Hematopoietic multipotent progenitor cell treated with erythropoietin and hydrocortisone succinate and interleukin-3 and kit ligand, for 6 days (in vitro differentiated cells): ENCODE results near the gene NUP85.
A peak's percentile ranks its signal among the peaks of the same experiment; 100 is the strongest.
"Not testable (repeated sequence)": the region's sequence is repeated elsewhere in the genome, so short reads cannot be mapped to it uniquely, and the experiment has no call there.

Experiments
- DNase-seq: peaks from one replicate; pipeline ENCODE4 v3.0.0-alpha.2; 2015

NUP85 gene, protein sequence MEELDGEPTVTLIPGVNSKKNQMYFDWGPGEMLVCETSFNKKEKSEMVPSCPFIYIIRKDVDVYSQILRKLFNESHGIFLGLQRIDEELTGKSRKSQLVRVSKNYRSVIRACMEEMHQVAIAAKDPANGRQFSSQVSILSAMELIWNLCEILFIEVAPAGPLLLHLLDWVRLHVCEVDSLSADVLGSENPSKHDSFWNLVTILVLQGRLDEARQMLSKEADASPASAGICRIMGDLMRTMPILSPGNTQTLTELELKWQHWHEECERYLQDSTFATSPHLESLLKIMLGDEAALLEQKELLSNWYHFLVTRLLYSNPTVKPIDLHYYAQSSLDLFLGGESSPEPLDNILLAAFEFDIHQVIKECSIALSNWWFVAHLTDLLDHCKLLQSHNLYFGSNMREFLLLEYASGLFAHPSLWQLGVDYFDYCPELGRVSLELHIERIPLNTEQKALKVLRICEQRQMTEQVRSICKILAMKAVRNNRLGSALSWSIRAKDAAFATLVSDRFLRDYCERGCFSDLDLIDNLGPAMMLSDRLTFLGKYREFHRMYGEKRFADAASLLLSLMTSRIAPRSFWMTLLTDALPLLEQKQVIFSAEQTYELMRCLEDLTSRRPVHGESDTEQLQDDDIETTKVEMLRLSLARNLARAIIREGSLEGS

DNA sequence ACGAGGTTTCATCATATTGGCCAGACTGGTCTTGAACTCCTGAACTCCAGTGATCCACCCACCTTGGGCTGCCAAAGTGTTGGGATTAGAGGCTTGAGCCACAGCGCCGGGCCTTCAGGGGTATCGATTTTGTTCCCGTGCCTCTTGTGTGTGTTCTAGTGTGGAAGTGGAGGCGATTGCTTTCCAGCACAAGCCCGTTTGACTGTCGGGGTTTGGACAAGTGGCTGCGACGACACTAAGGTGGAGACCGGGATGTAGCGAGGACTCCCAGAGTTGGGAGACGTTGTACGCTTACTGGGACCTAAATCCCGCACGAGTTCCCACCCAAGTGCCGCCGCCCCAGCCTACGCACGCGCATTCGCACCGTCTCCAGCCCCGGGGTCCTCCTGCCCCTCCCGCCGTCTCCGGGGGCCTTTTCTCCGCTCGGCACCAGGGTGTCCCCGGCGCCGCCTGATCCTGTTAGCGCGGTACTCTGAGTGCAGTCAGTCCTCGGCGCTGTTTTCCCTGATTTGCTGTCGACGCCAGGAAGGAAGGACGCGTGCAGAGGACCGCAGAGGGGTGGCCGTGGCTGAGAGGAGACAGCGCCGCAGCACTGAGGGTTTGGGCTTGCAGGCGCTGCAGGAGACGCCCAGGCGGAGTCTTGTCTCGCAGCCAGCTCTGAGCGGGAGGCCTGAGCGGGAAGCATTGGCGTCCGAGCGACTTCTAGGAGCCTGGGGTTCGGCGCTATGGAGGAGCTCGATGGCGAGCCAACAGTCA, at the start of gene NUP85:
TSS of gene NUP85 (plus strand) at position 643 of the 756 bp plus-strand sequence. CDS start at position 726, 83 bp downstream.
- DNase-seq = peak; percentile 96

DNA sequence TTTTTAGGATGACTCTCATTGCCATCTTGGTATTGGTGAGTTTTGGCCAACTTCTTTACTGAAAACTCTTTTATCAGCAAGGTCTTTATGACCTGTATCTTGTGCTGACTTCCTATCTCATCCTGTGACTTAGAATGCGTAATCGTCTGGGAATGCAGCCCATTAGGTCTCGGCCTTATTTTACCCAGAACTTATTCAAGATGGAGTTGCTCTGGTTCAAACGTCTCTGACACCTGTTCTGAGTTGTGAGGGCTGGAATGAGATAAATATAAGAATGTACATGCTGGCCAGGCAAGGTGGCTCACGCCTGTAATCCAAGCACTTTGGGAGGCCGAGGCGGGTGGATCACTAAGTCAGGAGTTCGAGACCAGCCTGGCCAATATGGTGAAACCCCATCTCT, 47.0 kb upstream of the NUP85 start:
- DNase-seq = not testable (repeated sequence)

DNA sequence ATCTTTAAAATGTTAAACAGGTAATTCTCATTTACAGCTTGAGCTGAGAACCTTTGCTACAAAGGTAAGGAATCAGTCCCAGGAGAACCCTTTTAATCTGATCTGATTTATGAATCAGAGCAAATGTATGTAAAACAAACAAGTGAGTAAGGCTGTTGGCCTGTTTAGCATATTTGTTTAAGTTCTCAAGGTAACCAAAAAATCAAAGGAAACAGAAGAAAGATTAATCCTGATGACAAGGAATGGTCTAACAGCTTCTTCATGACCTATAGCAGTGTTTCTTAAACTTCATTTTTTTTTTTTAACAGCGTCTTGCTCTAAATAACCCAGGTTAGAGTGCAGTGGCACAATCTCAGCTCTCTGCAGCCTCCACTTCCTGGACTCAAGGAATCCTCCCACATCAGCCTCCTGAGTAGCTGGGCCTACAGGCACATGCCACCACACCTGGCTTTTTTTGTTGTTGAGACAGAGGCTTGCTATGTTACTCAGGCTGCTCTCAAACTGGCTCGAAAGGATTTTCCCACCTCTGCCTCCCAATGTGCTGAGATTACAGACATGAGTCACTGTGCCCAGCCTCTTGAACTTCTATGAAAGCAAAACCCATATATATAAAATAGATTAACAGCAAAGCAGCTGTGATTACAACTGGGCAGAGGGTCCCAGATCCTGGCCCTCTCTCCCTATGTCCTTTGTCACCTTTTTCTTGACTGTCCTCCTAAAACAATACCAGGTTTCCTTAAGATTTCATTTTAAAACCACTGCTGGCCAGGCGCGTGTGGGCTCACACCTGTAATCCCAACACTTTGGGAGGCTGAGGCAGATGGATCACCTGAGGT, 46.1 kb upstream of the NUP85 start:
- DNase-seq = no peak

DNA sequence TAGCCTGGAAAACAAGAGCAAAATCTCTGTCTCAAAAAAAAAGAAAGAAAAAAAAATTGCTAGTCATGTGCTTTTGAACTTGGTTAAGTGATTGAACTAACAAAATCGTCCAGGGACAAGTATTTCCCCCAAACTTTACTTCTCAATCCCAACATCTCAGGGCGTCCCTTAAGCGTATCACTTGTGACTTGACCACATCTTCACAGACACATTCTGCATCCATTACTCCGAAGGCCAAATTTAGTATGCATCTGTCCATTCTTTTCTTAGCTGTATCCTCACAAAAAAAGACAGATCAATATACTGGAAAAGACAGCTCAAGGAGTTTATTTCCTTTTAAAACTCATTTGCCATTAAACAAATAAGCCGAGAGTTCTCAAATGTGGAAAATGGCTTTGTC, 45.3 kb upstream of the NUP85 start:
- no peak for DNase-seq

DNA sequence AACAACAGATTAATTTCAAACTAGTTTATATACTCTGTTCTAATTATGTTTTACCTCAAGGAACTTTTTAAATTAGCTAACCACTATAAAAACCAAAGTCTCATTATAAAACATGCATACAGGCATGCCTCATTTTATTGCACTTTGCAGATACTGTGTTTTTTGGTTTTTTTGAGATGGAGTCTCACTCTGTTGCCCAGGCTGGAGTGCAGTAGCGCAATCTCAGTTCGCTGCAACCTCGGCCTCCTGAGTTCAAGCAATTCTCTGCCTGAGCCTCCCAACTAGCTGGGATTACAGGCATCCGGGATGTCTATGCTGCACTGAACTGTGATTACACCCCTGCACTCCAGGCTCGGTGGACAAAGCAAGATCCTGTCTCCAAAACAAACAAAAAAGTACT, 42.4 kb upstream of the NUP85 start:
- no peak for DNase-seq

DNA sequence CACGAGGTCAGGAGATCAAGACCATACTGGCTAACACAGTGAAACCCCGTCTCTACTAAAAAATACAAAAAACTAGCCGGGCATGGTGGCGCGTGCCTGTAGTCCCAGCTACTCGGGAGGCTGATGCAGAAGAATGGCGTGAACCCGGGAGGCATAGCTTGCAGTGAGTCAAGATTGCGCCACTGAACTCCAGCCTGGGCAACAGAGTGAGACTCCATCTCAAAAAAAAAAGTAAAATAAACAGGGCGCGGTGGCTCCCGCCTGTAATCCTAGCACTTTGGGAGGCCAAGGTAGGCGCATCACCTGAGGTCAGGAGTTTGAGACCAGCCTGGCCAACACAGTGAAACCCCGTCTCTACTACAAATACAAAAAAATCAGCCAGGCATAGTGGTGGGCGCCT, 40.9 kb upstream of the NUP85 start:
- DNase-seq = not testable (repeated sequence)

DNA sequence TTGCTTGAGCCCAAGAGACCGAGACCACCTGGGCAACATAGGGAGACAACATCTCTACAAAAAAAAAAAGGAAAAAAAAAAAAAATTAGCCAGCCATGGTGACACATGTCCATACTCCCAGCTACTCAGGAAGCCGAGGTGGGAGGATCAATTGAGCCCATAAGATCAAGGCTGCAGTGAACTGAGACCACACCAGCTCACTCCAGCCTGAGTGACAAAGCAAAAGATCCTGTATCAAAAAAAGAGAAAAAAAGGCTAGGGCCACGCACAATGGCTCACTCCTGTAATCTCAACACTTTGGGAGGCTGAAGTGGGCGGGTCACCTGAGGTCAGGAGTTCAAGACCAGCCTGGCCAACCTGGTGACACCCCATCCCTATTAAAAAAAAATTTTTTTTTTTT, 36.5 kb upstream of the NUP85 start:
- no peak for DNase-seq

DNA sequence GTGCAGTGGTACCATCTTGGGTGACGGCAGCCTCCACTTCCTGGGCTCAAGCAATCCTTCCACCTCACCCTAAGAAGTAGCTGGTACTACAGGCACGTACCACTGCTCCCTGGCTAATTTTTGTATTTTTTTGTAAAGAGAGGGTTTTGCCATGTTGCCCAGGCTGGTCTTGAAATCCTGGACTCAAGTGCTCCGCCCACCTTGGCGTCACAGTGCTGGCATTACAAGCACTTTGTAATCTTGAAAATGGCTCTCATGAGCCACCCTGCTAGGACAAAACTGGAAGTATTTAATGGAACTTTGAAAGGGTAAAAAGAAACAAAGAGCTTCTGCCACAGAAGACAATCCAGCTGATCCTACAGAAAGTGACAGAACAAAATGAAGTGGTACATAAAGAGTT, 32.0 kb upstream of the NUP85 start:
- no peak for DNase-seq

DNA sequence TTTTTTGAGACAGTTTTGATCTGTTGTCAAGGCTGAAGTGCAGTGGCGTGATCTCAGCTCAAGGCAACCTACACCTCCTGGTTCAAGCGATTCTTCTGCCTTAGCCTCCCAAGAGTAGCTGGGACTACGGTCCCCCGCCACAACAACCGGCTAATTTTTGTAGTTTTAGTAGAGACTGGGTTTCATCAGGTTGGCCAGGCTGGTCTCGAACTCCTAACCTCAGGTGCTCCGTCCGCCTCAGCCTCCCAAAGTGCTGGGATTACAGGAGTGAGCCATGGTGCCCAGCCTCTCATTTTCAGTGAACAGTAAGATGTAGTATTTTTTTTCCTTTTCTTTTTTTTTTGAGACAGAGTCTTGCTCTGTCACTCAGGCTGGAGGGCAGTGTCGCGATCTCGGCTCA, 30.5 kb upstream of the NUP85 start:
- no peak for DNase-seq

DNA sequence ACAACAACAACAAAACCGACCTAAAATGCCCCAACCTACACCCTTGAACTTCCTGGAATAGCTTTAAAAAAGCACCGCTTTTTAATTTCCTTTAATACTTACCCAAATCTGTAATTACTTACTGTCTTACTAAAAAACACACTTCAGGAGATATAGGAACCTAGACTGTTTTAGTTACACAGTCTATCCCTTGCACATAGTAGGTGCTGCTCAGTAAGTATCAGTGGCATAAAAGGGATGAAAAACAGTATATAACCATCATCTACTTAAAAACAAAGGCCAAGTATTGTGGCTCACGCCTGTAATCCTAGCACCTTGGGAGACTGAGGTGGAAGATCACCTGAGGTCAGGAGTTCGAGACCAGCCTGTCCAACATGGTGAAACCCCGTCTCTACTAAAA, 28.9 kb upstream of the NUP85 start:
- DNase-seq = no peak

DNA sequence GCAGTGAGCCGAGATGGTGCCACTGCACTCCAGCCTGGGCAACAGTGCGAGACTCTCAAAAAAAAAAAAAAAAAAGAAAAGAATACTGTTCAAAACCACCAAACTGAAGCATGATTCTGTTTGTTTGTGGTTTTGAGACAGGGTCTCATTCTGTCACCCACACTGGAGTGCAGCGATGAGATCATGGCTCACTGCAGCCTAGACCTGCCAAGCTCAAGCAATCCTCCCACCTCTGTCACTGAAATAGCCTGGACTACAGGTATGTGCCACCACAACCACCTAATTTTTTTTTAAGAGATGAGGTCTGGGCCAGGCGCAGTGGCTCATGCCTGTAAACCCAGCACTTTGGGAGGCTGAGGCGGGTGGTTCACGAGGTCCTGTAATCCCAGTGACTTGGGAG, 27.0 kb upstream of the NUP85 start:
- no peak for DNase-seq

DNA sequence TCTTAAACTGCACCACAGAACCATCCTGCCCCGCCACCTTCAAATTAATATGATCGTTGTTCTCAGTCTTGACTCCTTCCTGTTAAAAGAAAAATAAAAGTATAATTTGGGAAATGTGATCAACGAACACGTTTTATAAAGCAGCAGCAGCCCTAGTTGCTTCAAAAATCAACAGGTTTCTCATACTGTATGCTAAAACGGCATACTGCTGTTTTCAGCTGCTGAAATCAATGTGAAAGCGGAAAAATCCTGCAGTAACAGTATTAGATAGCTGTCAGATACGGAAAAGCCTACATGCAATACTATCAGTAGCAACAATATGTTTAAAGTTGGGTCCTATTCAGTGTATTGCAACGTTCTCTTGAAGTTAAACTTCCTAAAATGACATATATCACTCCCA, 24.4 kb upstream of the NUP85 start:
- DNase-seq = peak; percentile 42

DNA sequence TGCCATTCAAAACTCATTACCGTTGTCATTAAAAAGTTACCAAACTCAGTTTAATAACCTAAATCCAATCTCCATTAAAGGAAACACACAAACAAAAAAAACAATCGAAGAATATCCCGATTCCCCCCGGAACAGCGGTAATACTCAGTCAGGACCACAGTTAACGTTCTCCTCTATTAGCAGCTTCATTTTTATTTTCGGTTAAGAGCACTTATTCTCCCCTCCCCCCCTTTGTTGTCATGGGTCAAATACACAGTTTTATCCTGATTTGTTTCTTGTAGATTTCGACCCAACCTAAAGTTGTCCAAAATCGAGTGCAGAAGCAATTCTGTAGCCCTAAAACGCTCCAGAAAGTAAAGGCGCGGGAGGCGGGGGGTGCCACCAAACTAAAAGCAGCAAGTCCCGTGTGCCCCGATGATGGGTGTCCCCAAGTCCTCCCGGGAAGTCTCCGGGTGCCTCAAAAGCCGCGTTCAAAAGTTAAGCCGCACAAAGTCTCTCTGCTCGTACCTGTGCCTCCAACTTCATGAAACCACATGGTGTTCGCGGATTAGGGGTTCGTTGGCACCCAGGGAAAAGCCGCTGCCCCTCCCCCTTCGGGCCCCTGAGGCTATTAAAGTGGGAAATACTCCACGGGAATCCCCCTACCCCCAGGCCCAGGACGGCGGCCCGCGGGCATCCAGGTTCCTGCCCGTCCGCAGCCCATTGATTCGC, 23.7 kb upstream of the NUP85 start:
- peak; percentile 61 for DNase-seq

DNA sequence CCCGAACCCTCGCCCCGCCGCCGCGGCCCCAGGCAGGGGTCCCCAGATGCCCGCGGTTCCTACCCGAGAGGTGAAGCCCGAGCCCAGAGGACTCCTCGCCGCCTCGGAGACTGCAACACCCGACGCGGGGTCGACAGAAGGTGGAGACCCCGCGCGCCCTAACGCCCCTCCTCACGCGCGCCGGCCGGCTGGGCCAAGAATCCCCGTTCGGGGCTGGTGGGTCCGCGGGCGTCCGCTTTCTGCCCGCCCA, 23.2 kb upstream of the NUP85 start:
- no peak for DNase-seq

DNA sequence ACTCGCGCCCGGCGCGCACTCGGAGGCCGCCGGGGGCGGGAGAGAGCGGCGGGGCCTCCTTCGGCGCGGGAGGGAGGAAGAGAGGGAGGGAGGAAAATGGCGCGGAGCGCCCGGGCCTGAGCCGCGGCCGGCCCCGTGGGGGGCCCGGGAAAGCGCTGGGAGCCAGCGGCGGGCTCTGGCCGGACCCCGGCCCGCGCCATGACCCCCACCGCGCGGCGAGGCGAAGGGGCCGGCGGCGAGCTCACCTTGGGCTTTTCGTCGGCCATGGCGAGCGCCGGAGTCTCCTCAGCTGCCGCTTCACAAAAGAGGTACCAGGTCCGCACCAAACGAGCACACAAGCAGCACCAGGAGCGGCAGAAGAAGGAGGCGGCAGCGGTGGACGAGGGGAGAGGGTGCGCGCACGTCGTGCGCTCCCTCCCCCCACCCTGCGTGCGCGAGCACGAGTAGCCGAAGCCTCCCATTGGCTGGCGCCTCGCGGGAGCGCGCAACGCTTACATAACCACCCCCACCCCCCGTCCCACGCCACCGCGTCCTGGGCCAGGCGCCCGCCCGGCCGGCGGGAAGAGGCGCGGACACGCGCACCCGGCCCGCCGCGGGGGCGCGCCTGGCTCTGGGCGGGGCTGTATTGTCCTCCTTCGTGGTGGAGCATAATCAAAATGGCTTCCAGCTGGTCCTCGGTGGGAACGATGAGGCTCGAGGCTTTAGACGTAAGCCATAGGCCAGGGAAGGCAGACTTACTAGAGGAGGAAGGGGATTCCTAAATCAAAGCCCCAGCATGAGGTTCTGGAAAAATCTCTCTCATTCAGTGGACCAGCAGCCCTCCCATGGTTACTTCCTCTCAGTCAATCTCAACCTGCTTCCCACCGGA, 22.7 kb upstream of the NUP85 start, which contains the start of gene SUMO2:
TSS of gene SUMO2 (minus strand) at position 391 of the 868 bp plus-strand sequence. CDS start at position 266, 125 bp downstream.
- DNase-seq = peak; percentile 96

DNA sequence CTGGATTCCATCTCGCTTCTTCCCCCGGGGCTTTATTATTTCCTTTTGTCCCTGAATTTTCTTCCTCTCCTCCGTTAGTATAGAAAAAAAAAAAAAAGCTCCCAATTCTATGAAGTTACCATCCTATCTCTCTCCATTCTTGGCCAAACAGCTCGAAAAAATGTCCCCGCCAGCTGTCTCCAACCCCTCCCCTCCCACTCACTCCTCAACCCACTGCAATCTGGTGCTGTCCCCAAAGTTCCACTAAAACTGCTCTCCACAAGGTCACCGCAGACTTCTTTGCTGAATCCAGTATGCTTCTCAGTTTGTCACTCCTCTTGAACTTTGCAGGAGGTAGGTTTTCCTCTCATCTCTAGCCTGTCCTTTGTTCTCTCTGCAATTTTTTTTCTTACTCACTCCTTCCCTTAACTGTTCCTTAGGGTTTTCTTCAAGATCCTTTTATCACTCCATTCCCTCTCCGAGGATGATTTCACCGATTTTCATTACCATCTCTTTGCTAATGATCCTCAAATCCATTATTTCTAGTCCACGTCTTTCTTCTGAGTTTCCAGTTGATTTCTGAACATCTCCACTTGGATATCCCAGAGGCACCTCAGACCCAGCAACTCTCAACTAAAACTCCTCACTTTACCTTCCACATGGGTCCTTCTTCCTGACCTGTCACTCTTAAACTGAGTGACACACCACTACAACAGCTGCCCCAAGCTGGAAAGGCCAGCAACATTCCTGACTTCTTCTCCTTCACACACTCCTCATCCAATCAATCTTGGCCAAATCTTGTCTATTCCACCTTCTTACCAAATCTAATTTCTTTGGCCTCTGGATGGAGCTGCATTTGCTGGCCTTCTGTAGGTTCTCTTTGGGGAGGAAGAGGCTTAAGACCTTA, 21.2 kb upstream of the NUP85 start:
- DNase-seq = no peak

DNA sequence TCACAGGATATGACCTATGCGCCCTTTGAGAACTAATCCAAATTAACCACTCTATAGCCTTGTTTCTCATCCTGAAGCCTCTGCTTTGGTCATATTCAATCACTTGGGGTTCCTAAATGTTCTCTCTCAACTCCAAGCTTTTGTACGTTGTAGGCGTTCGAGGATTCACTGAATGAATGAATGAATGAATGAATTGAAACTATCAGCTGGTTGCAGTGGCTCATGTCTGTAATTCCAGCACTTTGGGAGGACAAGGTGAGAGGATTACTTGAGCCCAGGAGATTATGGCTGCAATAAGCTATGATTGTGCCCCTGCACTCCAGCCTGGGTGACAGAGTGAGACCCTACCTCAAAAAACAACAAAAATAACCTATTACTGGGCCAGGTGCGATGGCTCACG, 16.9 kb upstream of the NUP85 start:
- no peak for DNase-seq

DNA sequence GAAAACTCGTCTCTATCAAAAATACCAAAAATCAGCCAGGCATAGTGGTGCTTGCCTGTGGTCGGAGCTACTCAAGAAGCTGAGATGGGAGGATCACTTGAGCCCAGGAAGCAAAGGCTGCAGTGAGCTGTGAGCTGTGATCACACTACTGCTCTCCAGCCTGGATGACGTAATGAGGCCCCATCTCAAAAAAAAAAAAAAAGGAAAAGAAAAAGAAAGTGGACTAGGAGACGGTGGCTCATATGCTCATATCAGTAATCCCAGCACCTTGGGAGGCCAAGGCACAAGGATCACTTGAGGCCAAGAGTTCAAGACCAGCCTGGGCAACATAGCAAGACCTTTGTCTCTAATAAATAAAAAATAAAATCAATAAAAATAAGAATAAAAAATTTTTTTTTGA, 13.9 kb upstream of the NUP85 start:
- DNase-seq = no peak

DNA sequence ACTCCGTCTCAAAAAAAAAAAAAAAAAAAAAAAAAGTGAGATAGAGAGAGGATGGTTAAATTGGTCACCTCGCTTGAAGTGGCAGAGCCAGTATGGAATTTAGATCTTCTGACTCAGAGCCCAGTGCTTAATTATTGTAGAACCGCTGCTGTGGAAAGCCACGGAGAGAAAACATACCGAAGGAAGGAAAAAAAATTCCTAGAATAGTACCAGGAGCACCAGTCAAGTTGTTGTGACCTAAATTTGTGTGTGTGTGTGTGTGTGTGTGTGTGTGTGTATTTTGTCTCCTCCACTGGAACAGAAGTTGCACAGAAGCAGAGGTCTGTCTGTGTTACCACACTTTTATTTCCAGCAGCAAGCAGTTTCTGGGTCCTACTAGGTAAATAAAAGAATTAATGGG, 10.6 kb upstream of the NUP85 start:
- no peak for DNase-seq

DNA sequence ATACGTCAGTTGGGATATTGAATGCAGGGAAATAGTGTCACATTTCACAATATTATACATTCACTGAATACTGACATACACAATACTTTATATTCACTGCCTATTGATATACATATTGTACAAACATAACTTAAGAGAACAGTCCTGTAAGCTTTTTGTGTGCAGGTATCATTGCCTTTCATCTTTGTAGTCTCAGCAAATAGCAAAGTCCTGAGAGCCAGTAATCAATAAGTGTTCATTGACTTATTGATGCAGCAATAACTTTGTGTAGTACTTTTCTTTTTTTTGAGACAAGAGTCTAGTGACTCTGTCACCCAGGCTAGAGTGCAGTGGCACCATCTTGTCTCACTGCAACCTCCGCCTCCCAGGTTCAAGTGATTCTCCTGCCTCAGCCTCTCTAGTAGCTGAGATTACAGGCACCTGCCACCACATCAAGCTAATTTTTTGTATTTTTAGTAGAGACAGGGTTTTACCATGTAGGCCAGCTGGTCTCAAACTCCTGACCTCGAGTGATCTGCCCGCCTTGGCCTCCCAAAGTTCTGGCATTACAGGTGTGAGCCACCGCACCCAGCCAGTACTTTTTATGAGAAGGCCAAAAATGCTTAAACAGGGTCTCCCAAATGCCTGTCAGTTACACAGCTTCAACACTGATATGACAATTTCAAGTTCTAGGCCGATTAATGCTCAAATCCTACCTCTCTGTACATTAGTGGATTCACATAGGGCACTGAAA, 5.4 kb upstream of the NUP85 start:
- DNase-seq = no peak
